HG03196 (cell line): ENCODE results near the gene PPM1H.
"Not testable (repeated sequence)": the region's sequence is repeated elsewhere in the genome, so short reads cannot be mapped to it uniquely, and the experiment has no call there.

Source experiments
- ATAC-seq: cut with Tn5 transposase; IDR thresholded peaks from one replicate; pipeline ENCODE4 v1.9.1; 2021; ENCODE audit not compliant: unreplicated experiment

Gene PPM1H

DNA sequence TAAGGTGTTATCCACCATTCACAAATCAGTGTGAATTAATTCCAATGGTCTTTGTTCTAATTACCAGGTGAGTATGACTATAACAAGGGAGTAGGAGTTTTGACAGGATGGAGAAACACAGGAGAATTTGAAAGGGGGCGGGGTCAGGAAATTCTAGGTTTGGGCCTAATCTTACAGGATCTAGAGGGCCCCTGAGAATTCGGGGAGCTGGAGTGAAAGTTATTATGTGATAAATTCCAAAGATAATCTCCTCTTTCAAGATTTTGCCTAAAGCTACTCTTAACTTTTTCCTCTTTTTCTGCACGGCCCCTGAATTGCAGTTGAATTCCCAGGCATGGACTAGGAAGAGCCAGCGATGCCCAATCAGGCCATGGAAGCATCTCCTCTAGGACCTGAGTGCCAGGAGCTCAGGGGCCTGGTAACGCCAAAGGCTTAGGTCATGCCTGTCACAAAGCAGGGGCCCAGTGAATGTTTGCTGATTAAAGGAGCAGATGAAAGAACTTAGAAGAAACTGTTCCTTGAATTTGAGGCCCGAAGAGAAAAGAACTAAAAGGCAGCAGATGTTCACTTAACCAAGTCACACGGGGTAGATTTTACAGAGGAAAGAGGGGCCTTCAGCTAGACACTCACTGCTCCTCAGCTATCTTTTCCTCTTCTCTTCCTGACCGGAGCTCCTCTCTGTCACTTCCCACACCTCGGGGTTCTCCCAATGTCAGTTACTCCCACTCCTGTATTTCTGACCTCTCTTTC is 195.5 kb downstream of the PPM1H start:
- ATAC-seq: no peak

DNA sequence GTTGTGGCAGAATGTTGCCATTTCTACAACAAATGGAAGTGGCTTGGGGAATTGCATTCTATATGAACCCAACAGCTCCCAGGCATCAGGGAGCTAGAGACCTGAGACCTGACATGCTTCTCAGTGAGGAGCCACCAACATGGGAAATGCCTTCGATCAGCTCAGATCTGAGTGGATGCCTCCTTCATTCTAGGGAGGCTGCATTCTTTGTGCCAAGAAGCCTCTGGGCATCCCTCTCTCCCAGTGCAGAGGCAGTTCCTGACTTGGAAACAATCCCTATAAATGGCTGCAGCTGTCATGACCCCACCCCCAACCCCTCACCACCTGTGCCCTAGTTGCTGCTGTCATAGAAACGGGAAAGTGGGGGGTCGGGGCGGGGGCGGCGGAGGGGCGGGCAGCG is 196.3 kb downstream of the PPM1H start:
- no peak for ATAC-seq

DNA sequence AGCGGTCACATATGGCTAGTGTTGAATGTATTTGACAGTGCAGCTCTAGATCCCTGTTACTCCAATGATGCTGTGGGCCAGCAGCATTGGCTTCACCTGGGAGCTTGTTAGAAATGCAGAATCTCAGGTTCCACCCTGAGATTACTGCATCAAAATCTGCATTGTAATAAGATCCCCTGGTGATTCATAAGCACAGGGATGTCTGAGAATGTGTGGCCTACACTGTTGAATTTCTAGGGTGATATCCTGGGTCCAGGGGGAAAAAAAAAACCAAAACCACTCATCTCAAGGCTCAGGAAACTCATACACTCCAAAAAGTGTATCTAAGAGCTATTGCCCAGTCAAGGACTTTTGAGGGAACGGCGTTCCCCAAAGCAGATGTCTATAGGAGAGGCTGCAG is 196.8 kb downstream of the PPM1H start:
- no peak for ATAC-seq

- no peak for ATAC-seq
Measured at GRCh38 chr12:62737615-62738014, 197.3 kb downstream of the PPM1H start.

DNA sequence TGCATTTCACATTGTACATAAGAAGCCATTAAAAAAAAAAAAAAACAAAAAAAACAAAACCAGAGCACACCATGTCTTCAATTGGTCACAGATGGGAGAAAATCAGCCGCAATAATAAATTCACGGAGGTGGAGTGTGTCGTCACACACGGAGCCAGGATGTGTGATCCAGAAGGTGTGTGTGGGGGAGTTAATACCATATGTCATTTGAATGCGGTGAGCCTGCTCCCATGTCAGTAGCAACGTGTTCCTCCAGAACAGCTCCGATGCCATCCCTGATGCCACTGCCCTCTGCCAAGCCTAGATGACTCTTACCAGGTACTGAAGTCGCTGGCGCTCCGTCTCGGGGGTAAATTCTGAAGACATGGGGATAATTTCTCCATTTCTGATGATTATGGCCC is 197.8 kb downstream of the PPM1H start:
- ATAC-seq: no peak

GRCh38 chr12:62736596-62736995 is 198.4 kb downstream of the PPM1H start:
- no peak for ATAC-seq

GRCh38 chr12:62732861-62733427 is 202.0 kb downstream of the PPM1H start:
- no peak for ATAC-seq

DNA sequence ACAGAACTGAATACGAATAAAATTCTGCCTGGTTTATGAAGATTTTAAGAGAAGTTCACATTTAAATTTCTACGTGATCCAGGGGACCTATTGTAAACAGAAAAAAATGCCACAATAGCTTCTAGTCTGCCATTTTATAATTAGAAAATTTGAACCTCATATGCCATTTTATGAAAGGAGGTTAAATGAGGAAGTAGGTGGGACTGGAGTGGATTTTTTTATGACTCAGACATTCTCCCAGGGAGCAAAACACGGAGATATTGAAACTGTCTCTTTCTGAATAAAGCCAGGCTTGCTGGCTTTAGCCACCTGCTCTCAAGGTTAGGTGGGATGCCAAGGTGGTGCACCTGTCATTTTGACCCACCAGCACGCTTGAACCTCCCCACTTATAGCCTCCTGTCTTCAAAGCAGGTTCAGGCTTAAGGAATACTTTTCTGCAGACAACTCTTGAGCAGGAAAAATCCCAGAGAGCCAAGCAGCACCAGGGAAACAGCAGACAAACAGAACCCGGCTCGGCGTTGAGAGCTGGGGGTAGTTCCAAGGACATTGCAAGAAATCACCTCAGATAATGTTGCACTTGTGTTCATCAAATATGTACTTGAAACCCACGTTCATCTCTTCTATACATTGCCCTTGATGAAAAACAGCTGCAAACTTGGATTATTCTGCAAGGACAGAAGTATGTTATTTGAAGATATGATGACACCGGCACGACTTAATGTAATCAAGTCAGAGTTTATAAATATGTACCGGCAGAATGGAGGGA is 203.7 kb downstream of the PPM1H start:
- no peak for ATAC-seq

DNA sequence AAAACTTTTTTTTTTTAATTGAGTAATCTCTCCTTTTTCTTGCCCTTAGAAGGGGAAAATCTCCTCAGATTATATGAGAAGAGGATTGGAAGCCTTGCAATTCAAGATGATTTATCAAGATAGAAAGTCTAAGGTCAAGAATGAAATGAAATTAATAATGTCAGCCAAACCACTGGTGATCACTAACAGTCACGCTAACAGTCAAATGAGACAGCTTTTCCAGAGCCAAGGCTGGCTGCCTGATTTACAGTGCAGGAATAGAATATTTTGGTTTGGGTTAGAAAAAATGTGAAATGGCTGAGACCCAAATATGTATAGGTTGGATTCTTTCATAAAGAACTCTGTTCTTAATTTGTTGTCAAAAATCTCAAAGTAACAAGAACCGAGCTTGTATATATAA is 204.3 kb downstream of the PPM1H start:
- no peak for ATAC-seq

- not testable (repeated sequence) for ATAC-seq
Measured at GRCh38 chr12:62729579-62730544, 205.1 kb downstream of the PPM1H start.

DNA sequence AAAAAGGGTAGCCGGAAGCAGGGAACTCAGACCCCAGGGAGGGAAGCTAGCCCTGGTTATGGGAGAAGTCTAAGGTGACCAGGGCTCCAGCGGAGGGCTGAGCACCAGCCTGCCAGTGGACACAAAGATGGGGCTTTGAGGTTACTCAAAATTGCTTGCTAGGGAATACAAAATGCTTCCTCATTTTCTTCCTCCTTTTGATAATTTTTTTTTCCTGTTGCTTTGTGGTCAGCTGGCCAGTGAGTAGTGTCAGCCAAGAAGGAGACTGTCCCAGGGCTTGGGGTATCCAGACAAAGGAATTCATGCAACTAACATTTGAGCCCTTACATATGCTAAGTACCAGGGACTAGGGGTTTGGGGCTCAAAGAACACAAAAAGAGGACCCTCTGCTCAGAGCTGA is 206.2 kb downstream of the PPM1H start:
- ATAC-seq: no peak

DNA sequence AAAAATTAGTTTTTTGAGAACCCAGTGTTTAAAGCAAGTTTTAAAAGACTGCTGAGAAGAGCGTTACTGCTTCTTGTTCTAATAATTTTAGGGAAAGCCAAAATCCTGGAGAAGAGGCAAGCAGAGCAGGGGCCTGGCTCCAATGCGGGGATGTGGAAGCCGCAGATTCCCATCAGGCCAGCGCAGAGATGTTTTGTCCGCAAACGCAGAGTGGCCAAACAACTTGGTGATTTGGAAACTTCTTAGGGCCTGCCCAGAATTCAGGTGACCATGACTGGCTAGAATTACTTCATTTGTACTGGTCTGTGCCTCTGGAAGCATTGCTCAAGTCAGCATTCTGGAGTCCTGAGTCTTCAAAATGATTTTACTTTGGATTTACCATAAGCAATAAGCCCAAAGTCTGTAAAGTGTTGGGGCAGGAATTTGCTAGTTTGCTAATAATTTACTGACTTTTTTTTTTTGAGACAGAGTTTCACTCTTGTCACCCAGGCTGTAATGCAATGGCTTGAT is 208.4 kb downstream of the PPM1H start:
- ATAC-seq: no peak

- ATAC-seq: no peak
Measured at GRCh38 chr12:62725781-62726180, 209.2 kb downstream of the PPM1H start.

- ATAC-seq: no peak
Measured at GRCh38 chr12:62724947-62725451, 210.0 kb downstream of the PPM1H start.

GRCh38 chr12:62724285-62724684 is 210.7 kb downstream of the PPM1H start:
- no peak for ATAC-seq

GRCh38 chr12:62722971-62723680 is 211.8 kb downstream of the PPM1H start:
- no peak for ATAC-seq

DNA sequence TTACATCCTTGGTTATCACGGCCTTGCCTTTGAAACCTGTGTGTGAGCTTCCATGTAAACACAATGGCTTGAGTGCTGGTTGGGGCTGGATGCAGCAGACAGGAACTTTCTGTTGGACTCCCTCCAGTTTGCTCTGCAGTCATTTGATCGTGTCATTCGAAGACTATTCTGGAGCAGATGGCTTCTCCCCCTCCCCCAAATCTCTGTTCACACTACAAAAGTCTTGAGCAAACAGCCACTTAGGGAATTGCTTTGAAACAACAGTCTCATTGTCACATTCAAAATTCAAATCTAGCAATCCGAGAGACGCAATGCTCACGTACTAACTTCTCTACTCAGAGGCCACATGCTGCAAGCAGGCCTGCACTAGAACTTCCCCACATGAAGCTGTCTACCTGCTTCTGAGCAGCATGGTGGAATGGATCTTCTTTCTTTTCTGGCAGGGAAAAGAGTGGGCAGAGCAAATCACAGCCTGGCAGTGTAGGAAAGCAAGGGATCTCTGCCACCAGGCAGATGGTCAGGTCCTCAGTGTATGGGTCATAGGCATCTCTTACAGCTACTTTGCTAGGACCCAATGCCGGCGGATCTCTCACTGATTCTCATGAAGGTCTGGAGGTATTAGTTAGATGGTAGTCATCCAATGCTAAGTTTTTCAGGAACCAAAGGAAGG is 214.2 kb downstream of the PPM1H start:
- no peak for ATAC-seq

GRCh38 chr12:62720025-62720424 is 214.9 kb downstream of the PPM1H start:
- no peak for ATAC-seq

DNA sequence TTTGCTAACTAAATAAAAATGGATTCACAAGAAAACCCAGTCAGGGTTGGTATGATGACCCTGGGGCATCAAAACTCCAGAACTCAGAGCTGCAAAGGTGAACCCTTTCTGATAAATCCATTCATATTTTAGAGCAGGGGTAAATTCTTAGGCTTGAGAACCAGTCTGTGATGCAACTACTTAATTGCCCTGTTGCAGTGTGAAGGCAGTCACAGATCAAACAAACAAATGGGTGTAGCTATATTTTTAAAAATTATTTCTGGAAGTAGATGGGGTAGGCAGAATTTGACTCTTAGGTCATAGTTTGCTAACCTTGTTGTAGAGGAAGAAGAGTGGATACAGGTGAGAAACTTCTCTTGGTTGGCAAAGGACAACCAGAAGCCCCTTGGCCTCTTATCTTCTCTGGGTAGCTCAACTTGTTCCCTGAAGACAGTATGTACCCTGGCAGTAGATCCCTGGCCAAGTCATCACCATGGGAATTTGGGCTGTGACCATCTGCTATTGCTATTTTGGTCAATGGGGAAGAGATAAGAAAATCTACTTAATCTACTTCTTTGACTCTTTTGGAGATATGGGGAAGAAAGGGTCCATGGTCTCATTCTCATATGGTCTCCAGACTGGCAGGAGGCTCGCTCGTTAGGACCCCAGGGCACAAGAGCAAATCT is 216.1 kb downstream of the PPM1H start:
- ATAC-seq: no peak
